Hepatocyte (in vitro differentiated cells): ENCODE results near the gene SAT2.

ENCODE experiments used
- CTCF ChIP-seq: fragments of 200-600 bp; sonication (generic); IDR thresholded peaks from 2 replicates; pipeline ENCODE4 v1.5.1; 2016; ENCODE audit warnings: antibody characterized with exemption, mild to moderate bottlenecking; ENCODE audit not compliant: poor library complexity
- EZH2phosphoT487 ChIP-seq: fragments of 200-600 bp; sonication (generic); IDR thresholded peaks from one replicate; pipeline ENCODE4 v1.6.1; 2018; ENCODE audit warnings: antibody characterized with exemption, mild to moderate bottlenecking, low read depth, moderate library complexity; ENCODE audit not compliant: unreplicated experiment, severe bottlenecking

GRCh38 chr17:7652388-7653356, 25.1 kb upstream of the SAT2 start:
- no peak for TF ChIP-seq CTCF
- no peak for TF ChIP-seq EZH2phosphoT487
